GM18951 (cell line): ENCODE measurements around the gene ADGRD1.

Source experiments
- POLR2A ChIP-seq: IDR thresholded peaks from 4 replicates; pipeline ENCODE4 v1.6.1; 2011; ENCODE audit warnings: mild to moderate bottlenecking; ENCODE audit not compliant: insufficient read length, insufficient read depth; ENCODE audit errors: extremely low read depth
- in situ Hi-C: fragments of 300-500 bp; cut with MboI; formaldehyde crosslinking; loops from one replicate; pipeline ENCODE4 v1.12.0; 2022; ENCODE audit warnings: low sequenced_read_pairs, mixed read lengths, inconsistent platforms; ENCODE audit not compliant: unreplicated experiment

Gene ADGRD1

GRCh38 chr12:131094831-131095805 is 141.4 kb downstream of the ADGRD1 start:
- TF ChIP-seq POLR2A: no peak
- in situ Hi-C loops: no loop called here

- in situ Hi-C loops: no loop called here
- TF ChIP-seq POLR2A: no peak
Measured at GRCh38 chr12:131095826-131096680, 142.3 kb downstream of the ADGRD1 start.

- TF ChIP-seq POLR2A: no peak
- in situ Hi-C loops: no loop called here
Measured at GRCh38 chr12:131096681-131097181, 143.0 kb downstream of the ADGRD1 start.

GRCh38 chr12:131097202-131098177 is 143.8 kb downstream of the ADGRD1 start:
- in situ Hi-C loops: no loop called here
- no peak for TF ChIP-seq POLR2A

- in situ Hi-C loops: no loop called here
- TF ChIP-seq POLR2A: no peak
Measured at GRCh38 chr12:131098178-131098981, 144.7 kb downstream of the ADGRD1 start.

- TF ChIP-seq POLR2A: no peak
- in situ Hi-C loops: no loop called here
Measured at GRCh38 chr12:131100031-131100674, 146.4 kb downstream of the ADGRD1 start.

- in situ Hi-C loops: no loop called here
Measured at GRCh38 chr12:131101006-131101405, 147.3 kb downstream of the ADGRD1 start.

GRCh38 chr12:131101703-131102492 is 148.2 kb downstream of the ADGRD1 start:
- no peak for TF ChIP-seq POLR2A
- in situ Hi-C loops: no loop called here

More at GRCh38 chr12:131101006-131101405, 147.3 kb downstream of the ADGRD1 start:
- TF ChIP-seq POLR2A: no peak

GRCh38 chr12:131102493-131102931 is 148.8 kb downstream of the ADGRD1 start:
- no peak for TF ChIP-seq POLR2A
- in situ Hi-C loops: no loop called here

- in situ Hi-C loops: no loop called here
- no peak for TF ChIP-seq POLR2A
Measured at GRCh38 chr12:131102991-131103668, 149.4 kb downstream of the ADGRD1 start.
